ENCODE results near the gene RBM17.
"Not testable (repeated sequence)": the region's sequence is repeated elsewhere in the genome, so short reads cannot be mapped to it uniquely, and the experiment has no call there.

GRCh38 chr10:6142186-6142585 is 53.4 kb downstream of the RBM17 start:
- not testable (repeated sequence) for TF ChIP-seq CTCF (IDR thresholded peaks at IDR 0.05; ENCODE audit: borderline replicate concordance, extremely low read depth, low read length, poor library complexity, severe bottlenecking); EZH2 (IDR thresholded peaks at IDR 0.05; ENCODE audit: borderline replicate concordance, low read depth, low read length, severe bottlenecking)

Data from DND-41 (cell line).